LNCAP (cell line): Measurements from ENCODE around the gene SURF1.

Experiments
- CTCF ChIP-seq: fragments of 450-650 bp; IDR thresholded peaks from 2 replicates; pipeline ENCODE4 v1.5.1; 2017; ENCODE audit warnings: mild to moderate bottlenecking

Gene SURF1

DNA sequence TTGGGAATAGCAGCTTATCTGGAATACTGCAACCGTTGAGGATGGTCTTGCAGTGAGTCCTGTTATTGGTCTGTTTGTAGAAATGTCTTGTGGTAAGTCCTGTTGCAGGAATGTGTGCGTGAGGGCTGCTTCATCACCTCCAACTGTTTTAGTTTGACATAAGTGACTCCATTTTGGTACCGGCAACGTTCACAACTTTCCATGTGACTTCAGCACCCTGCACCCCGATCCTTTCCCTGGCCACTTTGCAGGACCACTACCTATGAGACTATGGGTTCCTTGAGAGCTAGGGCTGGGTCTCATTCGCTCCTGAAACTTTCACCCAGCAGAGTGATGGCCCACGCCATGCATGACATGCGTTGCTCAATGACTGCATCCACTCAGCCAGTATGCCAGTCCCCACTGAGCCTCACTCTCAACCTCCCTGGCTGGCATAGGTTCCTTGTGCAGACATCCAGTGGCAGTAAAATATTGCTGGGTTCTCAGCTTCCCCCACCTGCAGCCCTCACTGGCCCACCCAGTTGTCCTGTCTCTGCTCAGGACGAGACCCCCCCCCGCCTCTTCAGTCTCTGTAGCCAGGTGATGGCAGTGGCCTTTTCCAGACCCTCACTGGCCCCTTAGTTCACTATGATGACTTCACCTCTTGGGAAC is 28.3 kb downstream of the SURF1 start:
- no peak for TF ChIP-seq CTCF

- TF ChIP-seq CTCF: no peak
Measured at GRCh38 chr9:133323991-133324703, 32.1 kb downstream of the SURF1 start.

DNA sequence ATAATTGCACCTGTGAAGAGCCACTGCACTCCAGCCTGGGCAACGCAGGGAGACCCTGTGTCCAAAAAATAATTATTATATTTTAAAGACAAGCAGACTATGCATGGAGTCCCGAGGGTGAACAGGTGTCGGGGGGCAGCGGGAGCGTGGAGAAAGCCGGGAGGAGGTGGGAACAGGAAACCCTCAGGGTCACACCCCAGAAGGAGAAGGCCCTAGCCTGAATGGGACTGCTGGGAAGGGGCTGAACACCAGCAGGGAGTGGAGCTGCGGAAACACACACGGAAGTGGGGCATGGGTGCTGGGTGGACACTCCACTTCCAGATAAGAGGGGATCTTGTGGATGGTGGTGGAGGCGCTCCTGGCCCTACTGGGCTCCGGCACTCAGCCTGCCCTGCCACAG is 33.1 kb downstream of the SURF1 start:
- TF ChIP-seq CTCF: no peak

DNA sequence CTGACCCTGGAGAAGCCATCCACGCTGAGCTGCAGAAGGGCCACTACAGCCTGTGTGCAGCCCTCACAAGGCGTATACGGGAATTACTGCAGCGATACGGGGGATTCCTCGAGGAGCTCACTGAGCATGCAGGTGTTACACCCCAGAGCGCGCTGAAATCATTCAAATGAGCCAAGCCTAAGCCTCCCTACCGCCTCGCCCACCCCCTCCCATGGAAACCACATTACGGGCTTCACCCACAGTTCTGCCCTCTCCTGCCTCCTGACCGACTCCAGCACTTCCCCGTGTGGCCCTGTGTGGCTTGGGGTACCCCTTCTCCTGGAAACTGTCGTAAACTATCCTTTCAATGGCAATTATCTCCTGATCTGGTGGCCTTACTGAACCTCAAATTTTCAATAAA is 33.6 kb downstream of the SURF1 start:
- TF ChIP-seq CTCF: no peak

DNA sequence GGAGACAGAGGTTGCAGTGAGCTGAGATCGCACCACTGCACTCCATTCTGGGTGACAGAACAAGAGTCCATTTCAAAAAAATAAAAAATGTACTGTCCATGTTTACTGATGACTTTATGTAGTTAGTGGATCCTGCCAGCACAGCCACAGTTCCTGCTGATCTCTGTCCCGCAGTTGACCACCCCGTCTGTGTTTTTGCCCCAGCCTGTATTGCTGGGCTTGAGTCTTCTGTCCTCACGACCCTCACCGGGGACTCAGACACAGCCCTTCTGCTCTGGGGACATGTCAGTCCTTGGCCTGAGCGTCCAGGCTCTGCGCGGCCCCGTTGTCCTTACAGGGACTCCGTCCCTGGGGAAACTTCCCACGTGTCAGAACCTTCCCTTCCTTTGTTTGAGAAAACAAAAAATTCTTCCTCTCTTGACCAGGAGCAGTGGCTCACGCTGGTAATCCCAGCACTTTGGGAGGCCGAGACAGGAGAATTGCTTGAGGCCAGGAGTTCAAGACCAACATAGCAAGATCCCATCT is 34.8 kb downstream of the SURF1 start:
- no peak for TF ChIP-seq CTCF

DNA sequence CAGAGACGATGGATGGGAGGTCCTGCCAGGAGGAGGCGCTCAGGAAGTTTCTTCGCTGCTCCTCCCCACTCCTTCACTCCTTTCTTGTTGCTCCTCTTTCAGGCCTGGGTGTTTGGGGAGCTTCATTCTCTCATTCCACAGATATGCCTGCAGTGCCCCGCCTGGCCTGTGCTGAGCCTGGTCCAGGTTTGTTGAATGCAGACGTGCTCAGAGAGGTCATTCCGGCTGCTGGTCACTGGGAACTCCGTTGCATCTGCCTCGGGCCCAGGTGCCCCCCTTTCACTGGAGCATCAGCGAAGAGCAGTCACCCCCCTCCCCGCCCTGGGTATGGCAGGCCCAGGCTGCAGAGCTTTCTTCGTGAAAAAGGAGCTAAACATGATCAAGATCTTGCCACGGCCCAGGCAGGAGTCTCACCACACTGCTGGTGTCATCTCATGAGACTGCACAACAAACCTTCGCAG is 35.8 kb downstream of the SURF1 start:
- no peak for TF ChIP-seq CTCF

DNA sequence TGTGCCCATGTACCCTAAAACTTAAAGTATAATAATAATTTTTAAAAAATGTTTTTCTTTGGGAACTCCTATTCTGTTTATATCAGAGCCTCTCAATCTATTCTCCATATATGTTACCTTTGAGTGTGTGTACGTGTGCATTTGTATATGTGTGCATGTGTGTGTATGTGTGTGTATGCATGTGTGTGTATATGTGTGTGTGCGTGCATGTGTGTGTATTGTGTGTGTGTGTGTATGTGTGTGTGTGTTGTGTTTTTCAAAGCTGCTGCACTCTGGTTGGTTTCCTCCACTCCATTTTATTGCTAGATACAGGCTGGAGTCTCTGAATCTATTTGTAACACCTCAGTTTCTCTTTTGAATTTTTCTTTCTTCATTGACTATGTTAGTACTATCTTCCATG is 40.3 kb downstream of the SURF1 start:
- TF ChIP-seq CTCF: no peak
